DOHH2 (cell line): ENCODE measurements around the gene KCNK3.

Experiments
- H3F3A ChIP-seq: fragments of 200-600 bp; sonication (generic), shearing (Covaris generic); 2 replicates; pipeline ENCODE4 v1.6.0; 2016; ENCODE audit warnings: antibody characterized with exemption, mild to moderate bottlenecking; ENCODE audit not compliant: control insufficient read depth, insufficient read depth
- H3K27ac ChIP-seq: fragments of 200-600 bp; sonication (generic); 2 replicates; pipeline ENCODE4 v1.5.1; 2014; ENCODE audit warnings: low read depth, mild to moderate bottlenecking, low read length, moderate library complexity
- H3K27me3 ChIP-seq: fragments of 200-600 bp; sonication (generic); 2 replicates; pipeline ENCODE4 v1.6.1; 2014; ENCODE audit warnings: mild to moderate bottlenecking, low read length, mixed read lengths; ENCODE audit not compliant: control insufficient read depth
- H3K36me3 ChIP-seq: fragments of 200-600 bp; sonication (generic); 2 replicates; pipeline ENCODE4 v1.6.1; 2014; ENCODE audit warnings: mild to moderate bottlenecking, low read length, moderate library complexity, mixed read lengths; ENCODE audit not compliant: control insufficient read depth
- H3K4me1 ChIP-seq: fragments of 200-600 bp; sonication (generic); 2 replicates; pipeline ENCODE4 v1.6.1; 2014; ENCODE audit warnings: mild to moderate bottlenecking, low read length, mixed read lengths; ENCODE audit not compliant: control insufficient read depth
- H3K4me2 ChIP-seq: fragments of 200-600 bp; sonication (generic); 2 replicates; pipeline ENCODE4 v1.6.0; 2014; ENCODE audit warnings: mild to moderate bottlenecking, low read length, moderate library complexity
- H3K4me3 ChIP-seq: fragments of 200-600 bp; sonication (generic); 2 replicates; pipeline ENCODE4 v1.5.1; 2014; ENCODE audit warnings: mild to moderate bottlenecking, low read length, mixed read lengths
- H3K79me2 ChIP-seq: fragments of 200-600 bp; sonication (generic); 2 replicates; pipeline ENCODE4 v1.6.1; 2014; ENCODE audit warnings: mild to moderate bottlenecking, low read length, mixed read lengths; ENCODE audit not compliant: control insufficient read depth
- H3K9me2 ChIP-seq: fragments of 200-600 bp; sonication (generic); replicated peaks from 2 replicates; pipeline ENCODE4 v1.6.1; 2014; ENCODE audit warnings: mild to moderate bottlenecking, low read length, mixed read lengths; ENCODE audit not compliant: control insufficient read depth
- H3K9me3 ChIP-seq: fragments of 200-600 bp; sonication (generic); 2 replicates; pipeline ENCODE4 v1.6.1; 2014; ENCODE audit warnings: antibody characterized with exemption, low read length, mixed read lengths; ENCODE audit not compliant: control insufficient read depth, insufficient read depth
- H4K20me1 ChIP-seq: fragments of 200-600 bp; sonication (generic); 2 replicates; pipeline ENCODE4 v1.6.0; 2014; ENCODE audit warnings: low read depth, mild to moderate bottlenecking, antibody characterized with exemption, low read length, moderate library complexity; ENCODE audit not compliant: control insufficient read depth, insufficient read depth
- EZH2phosphoT487 ChIP-seq: fragments of 200-600 bp; sonication (generic); IDR thresholded peaks from 2 replicates; pipeline ENCODE4 v1.6.1; 2017; ENCODE audit warnings: borderline replicate concordance, mild to moderate bottlenecking, antibody characterized with exemption, low read length, moderate library complexity, mixed read lengths
- TF ChIP-seq, protein P1 (sequence below): fragments of 200-600 bp; sonication (generic); IDR thresholded peaks from one replicate; pipeline ENCODE4 v1.5.1; 2014; ENCODE audit warnings: antibody characterized with exemption, mild to moderate bottlenecking, low read depth, low read length; ENCODE audit not compliant: poor library complexity, severe bottlenecking

Gene KCNK3

GRCh38 chr2:26646986-26647672, 45.4 kb upstream of the KCNK3 start:
- Histone ChIP-seq H3K4me2 (no peak overlapping the region), H3K27me3 (peaks cover 9% of the 10 kb centered on the region), H3F3A (no peaks in the 10 kb centered on the region), H3K4me1 (no peaks in the 10 kb centered on the region), H4K20me1 (no peaks in the 10 kb centered on the region), H3K36me3 (no peaks in the 10 kb centered on the region), H3K79me2 (no peaks in the 10 kb centered on the region), H3K9me2 (no peaks in the 10 kb centered on the region), H3K27ac (no peak overlapping the region), H3K4me3 (no peak overlapping the region), H3K9me3 (no peaks in the 10 kb centered on the region)
- TF ChIP-seq EZH2phosphoT487 = no peak
- TF ChIP-seq, protein P1, sequence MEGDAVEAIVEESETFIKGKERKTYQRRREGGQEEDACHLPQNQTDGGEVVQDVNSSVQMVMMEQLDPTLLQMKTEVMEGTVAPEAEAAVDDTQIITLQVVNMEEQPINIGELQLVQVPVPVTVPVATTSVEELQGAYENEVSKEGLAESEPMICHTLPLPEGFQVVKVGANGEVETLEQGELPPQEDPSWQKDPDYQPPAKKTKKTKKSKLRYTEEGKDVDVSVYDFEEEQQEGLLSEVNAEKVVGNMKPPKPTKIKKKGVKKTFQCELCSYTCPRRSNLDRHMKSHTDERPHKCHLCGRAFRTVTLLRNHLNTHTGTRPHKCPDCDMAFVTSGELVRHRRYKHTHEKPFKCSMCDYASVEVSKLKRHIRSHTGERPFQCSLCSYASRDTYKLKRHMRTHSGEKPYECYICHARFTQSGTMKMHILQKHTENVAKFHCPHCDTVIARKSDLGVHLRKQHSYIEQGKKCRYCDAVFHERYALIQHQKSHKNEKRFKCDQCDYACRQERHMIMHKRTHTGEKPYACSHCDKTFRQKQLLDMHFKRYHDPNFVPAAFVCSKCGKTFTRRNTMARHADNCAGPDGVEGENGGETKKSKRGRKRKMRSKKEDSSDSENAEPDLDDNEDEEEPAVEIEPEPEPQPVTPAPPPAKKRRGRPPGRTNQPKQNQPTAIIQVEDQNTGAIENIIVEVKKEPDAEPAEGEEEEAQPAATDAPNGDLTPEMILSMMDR = no peak

- Histone ChIP-seq H3K4me2 (no peak overlapping the region), H3K9me3 (no peaks in the 10 kb centered on the region), H3K4me3 (no peak overlapping the region), H3F3A (no peaks in the 10 kb centered on the region), H3K36me3 (no peaks in the 10 kb centered on the region), H4K20me1 (no peaks in the 10 kb centered on the region), H3K27ac (no peak overlapping the region), H3K4me1 (no peaks in the 10 kb centered on the region), H3K79me2 (no peaks in the 10 kb centered on the region), H3K27me3 (peaks cover 9% of the 10 kb centered on the region), H3K9me2 (no peaks in the 10 kb centered on the region)
- TF ChIP-seq EZH2phosphoT487 = no peak
- TF ChIP-seq, protein P1 = no peak
Observed at GRCh38 chr2:26647981-26648380, 44.5 kb upstream of the KCNK3 start.

DNA sequence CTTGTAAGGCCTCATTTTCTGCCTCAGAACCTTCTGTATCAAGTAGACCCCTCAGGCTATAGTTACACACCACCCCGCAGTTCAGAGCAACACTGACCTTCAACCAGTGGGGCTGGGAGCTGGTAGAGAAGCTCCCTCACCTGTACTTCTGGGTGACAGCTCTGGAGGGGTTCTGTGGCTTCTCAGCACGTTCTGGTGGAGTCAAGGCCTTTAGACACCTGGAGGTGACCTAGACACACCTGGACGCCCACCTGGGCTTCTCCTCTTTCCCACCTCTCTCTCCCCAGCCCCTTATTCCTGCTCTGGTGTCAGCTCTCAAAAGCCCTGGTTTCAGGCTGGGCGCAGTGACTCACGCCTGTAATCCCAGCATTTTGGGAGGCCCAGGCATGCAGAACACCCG, 44.0 kb upstream of the KCNK3 start:
- Histone ChIP-seq H3K27me3 (peaks cover 9% of the 10 kb centered on the region), H3K4me3 (no peak overlapping the region), H4K20me1 (no peaks in the 10 kb centered on the region), H3F3A (no peaks in the 10 kb centered on the region), H3K9me2 (no peaks in the 10 kb centered on the region), H3K9me3 (no peaks in the 10 kb centered on the region), H3K27ac (no peak overlapping the region), H3K4me2 (no peak overlapping the region), H3K36me3 (no peaks in the 10 kb centered on the region), H3K4me1 (no peaks in the 10 kb centered on the region), H3K79me2 (no peaks in the 10 kb centered on the region)
- TF ChIP-seq EZH2phosphoT487 = no peak
- TF ChIP-seq, protein P1 = no peak
